ENCODE results near the gene IGSF11. TPM values are rescaled to one million over a fixed set of nuclear protein-coding genes. Genes with fewer than 3 reads are reported as not detected.
"Not testable (repeated sequence)": the region's sequence is repeated elsewhere in the genome, so short reads cannot be mapped to it uniquely, and the experiment has no call there.

The IGSF11 gene
- 11.9 TPM for total RNA-seq

- peak; percentile 84 for DNase-seq
These were observed at the start of gene IGSF11 for GRCh38 chr3:119034256-119035013. TSS of gene IGSF11 (minus strand) at chr3:119034846. CDS start at chr3:119034582, 264 bp downstream.

GRCh38 chr3:119080364-119080763 lies 45.7 kb upstream of the IGSF11 start:
- DNase-seq = no peak

- no peak for DNase-seq
These were observed 38.8 kb upstream of the IGSF11 start for GRCh38 chr3:119073258-119074001.

- DNase-seq = not testable (repeated sequence)
These were observed 37.8 kb upstream of the IGSF11 start for GRCh38 chr3:119072451-119072850.

- DNase-seq = no peak
These were observed 35.1 kb upstream of the IGSF11 start for GRCh38 chr3:119069725-119070124.

- no peak for DNase-seq
These were observed 28.8 kb upstream of the IGSF11 start for GRCh38 chr3:119063471-119063870.

GRCh38 chr3:119062892-119063291 lies 28.2 kb upstream of the IGSF11 start:
- no peak for DNase-seq

GRCh38 chr3:119044593-119044992 lies 9.9 kb upstream of the IGSF11 start:
- DNase-seq = no peak

- no peak for DNase-seq
These were observed 7.5 kb upstream of the IGSF11 start for GRCh38 chr3:119042162-119042561.

- no peak for DNase-seq
These were observed 334 bp upstream of the IGSF11 start for GRCh38 chr3:119035014-119035346.

GRCh38 chr3:119033393-119034255 lies 1.0 kb downstream of the IGSF11 start:
- DNase-seq = no peak

GRCh38 chr3:119025171-119025795 lies 9.4 kb downstream of the IGSF11 start:
- no peak for DNase-seq

GRCh38 chr3:119019767-119020518 lies 14.7 kb downstream of the IGSF11 start:
- no peak for DNase-seq

GRCh38 chr3:119018690-119019463 lies 15.8 kb downstream of the IGSF11 start:
- DNase-seq = peak; percentile 58

- no peak for DNase-seq
These were observed 18.7 kb downstream of the IGSF11 start for GRCh38 chr3:119015942-119016341.

GRCh38 chr3:119013951-119014350 lies 20.7 kb downstream of the IGSF11 start:
- no peak for DNase-seq

GRCh38 chr3:119011528-119011927 lies 23.1 kb downstream of the IGSF11 start:
- no peak for DNase-seq

GRCh38 chr3:118997190-118997589 lies 37.5 kb downstream of the IGSF11 start:
- no peak for DNase-seq

GRCh38 chr3:118991775-118992174 lies 42.9 kb downstream of the IGSF11 start:
- peak; percentile 20 for DNase-seq

GRCh38 chr3:118990823-118991560 lies 43.7 kb downstream of the IGSF11 start:
- no peak for DNase-seq

Data from occipital lobe (tissue), 2 donors.